GM12865 (cell line): ENCODE data around the gene ANKDD1B.

ENCODE experiments used
- DNase-seq: peaks from one replicate; pipeline ENCODE4 v3.0.0; 2010; ENCODE audit warnings: low read depth
- H3K4me3 ChIP-seq: 2 replicates; pipeline ENCODE4 v1.5.1; 2011; ENCODE audit warnings: mild to moderate bottlenecking, low read depth, low read length, control low read depth
- CTCF ChIP-seq: IDR thresholded peaks from 2 replicates; pipeline ENCODE4 v1.5.1; 2011; ENCODE audit warnings: low read length, control low read depth, low read depth, inconsistent platforms; ENCODE audit not compliant: insufficient read depth; ENCODE audit errors: missing control alignments

ANKDD1B gene

GRCh38 chr5:75668445-75668844 is 57.2 kb downstream of the ANKDD1B start:
- no peak for TF ChIP-seq CTCF
- H3K4me3 ChIP-seq, result peak overlapping the region; percentile 55
- no peak for DNase-seq

GRCh38 chr5:75668977-75669689 is 57.9 kb downstream of the ANKDD1B start:
- TF ChIP-seq CTCF, result no peak
- peak overlapping the region; percentile 55 for H3K4me3 ChIP-seq
- peak; percentile 88 for DNase-seq

GRCh38 chr5:75670577-75670976 is 59.3 kb downstream of the ANKDD1B start:
- TF ChIP-seq CTCF, result no peak
- DNase-seq, result no peak
- no peak overlapping the region for H3K4me3 ChIP-seq

GRCh38 chr5:75671506-75671905 is 60.3 kb downstream of the ANKDD1B start:
- TF ChIP-seq CTCF, result no peak
- no peak for DNase-seq
- no peak overlapping the region for H3K4me3 ChIP-seq

GRCh38 chr5:75672616-75673015 is 61.4 kb downstream of the ANKDD1B start:
- no peak for TF ChIP-seq CTCF
- DNase-seq, result no peak
- H3K4me3 ChIP-seq, result no peak overlapping the region

- no peak for TF ChIP-seq CTCF
- no peak overlapping the region for H3K4me3 ChIP-seq
- no peak for DNase-seq
Measured at GRCh38 chr5:75675783-75676182, 64.5 kb downstream of the ANKDD1B start.

GRCh38 chr5:75677607-75678006 is 66.4 kb downstream of the ANKDD1B start:
- no peak for DNase-seq
- H3K4me3 ChIP-seq, result no peak overlapping the region
- TF ChIP-seq CTCF, result no peak
